Neural cell (in vitro differentiated cells): Measurements from ENCODE around the gene EXTL1. TPM values are rescaled to one million over a fixed set of nuclear protein-coding genes. Genes with fewer than 3 reads are reported as not detected.
"Not testable (repeated sequence)": the region's sequence is repeated elsewhere in the genome, so short reads cannot be mapped to it uniquely, and the experiment has no call there.

Source experiments
- H2AFZ ChIP-seq: fragments of 200-600, 300-800 bp; sonication (generic), shearing (Covaris generic); 2 replicates; pipeline ENCODE4 v1.6.0; 2014; ENCODE audit warnings: low read depth, mild to moderate bottlenecking, antibody characterized with exemption, low read length, moderate library complexity
- H3F3A ChIP-seq: fragments of 200-600 bp; shearing (Covaris generic); 2 replicates; pipeline ENCODE4 v1.6.1; 2016; ENCODE audit warnings: mild to moderate bottlenecking, moderate library complexity, mixed read lengths, antibody characterized with exemption, low read length; ENCODE audit not compliant: insufficient read depth, poor library complexity, severe bottlenecking
- H3K27ac ChIP-seq: fragments of 200-600, 300-800 bp; sonication (generic), shearing (Covaris generic); 2 replicates; pipeline ENCODE4 v1.5.1; 2014; ENCODE audit warnings: mild to moderate bottlenecking, low read length, moderate library complexity
- H3K27me3 ChIP-seq: fragments of 300-800, 200-600 bp; sonication (generic), shearing (Covaris generic); 2 replicates; pipeline ENCODE4 v1.6.0; 2014; ENCODE audit warnings: mild to moderate bottlenecking, low read depth, low read length, moderate library complexity; ENCODE audit not compliant: insufficient read depth
- H3K36me3 ChIP-seq: fragments of 300-800, 200-600 bp; sonication (generic), shearing (Covaris generic); 2 replicates; pipeline ENCODE4 v1.5.1; 2014; ENCODE audit warnings: mild to moderate bottlenecking, antibody characterized with exemption, low read length, moderate library complexity; ENCODE audit not compliant: insufficient read depth
- H3K4me2 ChIP-seq: fragments of 300-800, 200-600 bp; sonication (generic), shearing (Covaris generic); 2 replicates; pipeline ENCODE4 v1.6.0; 2014; ENCODE audit warnings: mild to moderate bottlenecking, low read length
- H3K4me3 ChIP-seq: fragments of 300-800, 200-600 bp; sonication (generic), shearing (Covaris generic); 2 replicates; pipeline ENCODE4 v1.5.1; 2014; ENCODE audit warnings: mild to moderate bottlenecking, low read length, moderate library complexity
- H3K79me2 ChIP-seq: fragments of 200-600 bp; shearing (Covaris generic); replicated peaks from 2 replicates; pipeline ENCODE4 v1.6.0; 2014; ENCODE audit warnings: mild to moderate bottlenecking, low read length, moderate library complexity; ENCODE audit not compliant: insufficient read depth
- H3K9ac ChIP-seq: fragments of 300-800, 200-600 bp; sonication (generic), shearing (Covaris generic); 2 replicates; pipeline ENCODE4 v1.6.1; 2016; ENCODE audit warnings: mild to moderate bottlenecking, low read length, mixed read lengths
- H3K9me2 ChIP-seq: fragments of 200-600 bp; shearing (Covaris generic); 2 replicates; pipeline ENCODE4 v1.6.1; 2016; ENCODE audit warnings: mild to moderate bottlenecking, low read length, mixed read lengths; ENCODE audit not compliant: insufficient read depth
- H3K9me3 ChIP-seq: fragments of 200-600, 300-800 bp; sonication (generic), shearing (Covaris generic); 2 replicates; pipeline ENCODE4 v1.6.1; 2016; ENCODE audit warnings: mild to moderate bottlenecking, mixed run types, low read length, moderate library complexity, mixed read lengths
- H4K20me1 ChIP-seq: fragments of 200-600 bp; shearing (Covaris generic); 2 replicates; pipeline ENCODE4 v1.6.1; 2016; ENCODE audit warnings: mild to moderate bottlenecking, mixed run types; ENCODE audit not compliant: insufficient read depth
- CTCF ChIP-seq: fragments of 450-650 bp; IDR thresholded peaks from 2 replicates; pipeline ENCODE4 v1.5.1; 2014; ENCODE audit warnings: antibody characterized with exemption, mild to moderate bottlenecking, moderate library complexity; ENCODE audit not compliant: poor library complexity, severe bottlenecking
- EP300 ChIP-seq: fragments of 450-650 bp; conservative IDR thresholded peaks from 2 replicates; pipeline ENCODE4 v1.6.1; 2014; ENCODE audit warnings: antibody characterized with exemption, mild to moderate bottlenecking, moderate library complexity; ENCODE audit not compliant: poor library complexity, severe bottlenecking
- EZH2 ChIP-seq: fragments of 200-600, 300-800 bp; shearing (Covaris generic), sonication (generic); IDR thresholded peaks from 2 replicates; pipeline ENCODE4 v1.6.1; 2014; ENCODE audit warnings: antibody characterized with exemption, low read length, borderline replicate concordance, mild to moderate bottlenecking; ENCODE audit not compliant: insufficient read depth, poor library complexity, severe bottlenecking
- MXI1 ChIP-seq: fragments of 450-650 bp; conservative IDR thresholded peaks from 2 replicates; pipeline ENCODE4 v1.6.1; 2014; ENCODE audit warnings: antibody characterized with exemption, mild to moderate bottlenecking; ENCODE audit not compliant: poor library complexity, severe bottlenecking
- POLR2AphosphoS5 ChIP-seq: IDR thresholded peaks from 2 replicates; pipeline ENCODE4 v1.6.1; 2012
- RAD21 ChIP-seq: fragments of 450-650 bp; conservative IDR thresholded peaks from 2 replicates; pipeline ENCODE4 v1.6.1; 2014; ENCODE audit warnings: antibody characterized with exemption, mild to moderate bottlenecking, moderate library complexity
- REST ChIP-seq: IDR thresholded peaks from 2 replicates; pipeline ENCODE4 v1.6.1; 2012; ENCODE audit warnings: borderline replicate concordance
- SMC3 ChIP-seq: fragments of 450-650 bp; conservative IDR thresholded peaks from 2 replicates; pipeline ENCODE4 v1.6.1; 2014; ENCODE audit warnings: antibody characterized with exemption, mild to moderate bottlenecking, moderate library complexity; ENCODE audit not compliant: poor library complexity
- TAF1 ChIP-seq: IDR thresholded peaks from 2 replicates; pipeline ENCODE4 v1.6.1; 2012; ENCODE audit warnings: low read depth
- polyA plus RNA-seq: library from polyadenylated mRNA; depleted of rRNA; stranded (reverse); fragments of >200 nt; gene quantifications from 2 replicates; pipeline ENCODE4 v1.2.3, GENCODE V29; 2014

EXTL1 gene
- polyA plus RNA-seq, 1 donor from 2014 or later: 2.7 TPM

GRCh38 chr1:25985171-25985570, 36.4 kb upstream of the EXTL1 start:
- H3K4me2 ChIP-seq: no peak overlapping the region
- H3K79me2 ChIP-seq: no peaks in the 10 kb centered on the region
- H3K9me2 ChIP-seq: no peaks in the 10 kb centered on the region
- no peaks in the 10 kb centered on the region for H4K20me1 ChIP-seq
- H3K4me3 ChIP-seq: no peak overlapping the region
- H3F3A ChIP-seq: no peaks in the 10 kb centered on the region
- no peak overlapping the region for H3K27ac ChIP-seq
- H3K9ac ChIP-seq: no peak overlapping the region
- H3K36me3 ChIP-seq: no peaks in the 10 kb centered on the region
- H3K9me3 ChIP-seq: no peaks in the 10 kb centered on the region
- no peaks in the 10 kb centered on the region for H3K27me3 ChIP-seq
- H2AFZ ChIP-seq: no peak overlapping the region
- TF ChIP-seq REST (no peak), MXI1 (no peak), EP300 (no peak), SMC3 (no peak), POLR2AphosphoS5 (no peak), RAD21 (no peak), CTCF (no peak), TAF1 (no peak), EZH2 (no peak)

- Histone ChIP-seq H3K9ac (no peak overlapping the region), H3K9me3 (no peaks in the 10 kb centered on the region), H3F3A (no peaks in the 10 kb centered on the region), H3K9me2 (no peaks in the 10 kb centered on the region), H3K79me2 (no peaks in the 10 kb centered on the region), H3K4me3 (no peak overlapping the region), H3K4me2 (no peak overlapping the region), H3K27me3 (no peaks in the 10 kb centered on the region), H2AFZ (no peak overlapping the region), H3K36me3 (no peaks in the 10 kb centered on the region), H4K20me1 (no peaks in the 10 kb centered on the region), H3K27ac (no peak overlapping the region)
- TF ChIP-seq REST: no peak
- TF ChIP-seq EZH2: no peak
- no peak for TF ChIP-seq CTCF
- no peak for TF ChIP-seq TAF1
- TF ChIP-seq MXI1: no peak
- no peak for TF ChIP-seq SMC3
Measured at GRCh38 chr1:25985670-25986069, 35.9 kb upstream of the EXTL1 start.

GRCh38 chr1:25986773-25987172, 34.8 kb upstream of the EXTL1 start:
- not testable (repeated sequence) for H3K27ac ChIP-seq, H4K20me1 ChIP-seq, H3K9me2 ChIP-seq, H3K79me2 ChIP-seq, H2AFZ ChIP-seq, H3K36me3 ChIP-seq, H3K27me3 ChIP-seq, H3K9me3 ChIP-seq, H3F3A ChIP-seq, H3K9ac ChIP-seq, H3K4me2 ChIP-seq, H3K4me3 ChIP-seq
